HG03139 (cell line): ENCODE data around the gene HIVEP3.
A peak's percentile ranks its signal among the peaks of the same experiment; 100 is the strongest.

Experiments
- ATAC-seq: cut with Tn5 transposase; IDR thresholded peaks from one replicate; pipeline ENCODE4 v1.9.1; 2021; ENCODE audit not compliant: unreplicated experiment

The HIVEP3 gene

DNA sequence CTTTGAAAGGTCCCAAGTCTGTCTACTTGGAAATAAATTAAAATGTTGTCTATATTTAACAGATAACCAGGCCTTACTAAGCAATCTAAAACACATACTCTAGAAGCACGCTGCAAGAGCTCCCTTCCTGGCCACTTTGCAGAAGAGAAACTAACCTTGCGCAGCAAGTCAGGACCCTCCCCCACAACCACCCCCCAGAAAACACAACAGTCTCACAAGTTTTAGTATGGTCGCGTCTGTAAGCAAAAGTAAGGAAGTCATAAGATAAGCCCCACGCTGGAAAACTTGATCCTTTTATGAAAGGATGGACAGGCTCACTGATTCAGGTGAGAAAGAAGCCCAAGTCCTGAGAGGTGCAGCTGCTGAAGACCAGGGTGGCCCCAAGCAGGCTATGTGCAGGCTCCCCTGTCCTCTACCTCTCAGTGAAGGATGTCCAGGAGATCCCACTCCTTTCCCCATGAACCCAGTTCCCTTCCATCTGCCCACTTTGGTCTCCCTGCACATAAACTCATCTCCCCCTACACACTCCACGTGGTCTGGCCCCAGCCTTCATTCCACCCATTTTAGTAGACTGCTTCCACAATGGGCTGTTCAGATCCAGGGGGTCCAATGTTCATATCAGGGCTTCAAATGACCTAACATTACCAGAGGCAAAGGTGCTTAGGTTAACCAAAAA lies 23.8 kb downstream of the HIVEP3 start:
- ATAC-seq, result no peak

DNA sequence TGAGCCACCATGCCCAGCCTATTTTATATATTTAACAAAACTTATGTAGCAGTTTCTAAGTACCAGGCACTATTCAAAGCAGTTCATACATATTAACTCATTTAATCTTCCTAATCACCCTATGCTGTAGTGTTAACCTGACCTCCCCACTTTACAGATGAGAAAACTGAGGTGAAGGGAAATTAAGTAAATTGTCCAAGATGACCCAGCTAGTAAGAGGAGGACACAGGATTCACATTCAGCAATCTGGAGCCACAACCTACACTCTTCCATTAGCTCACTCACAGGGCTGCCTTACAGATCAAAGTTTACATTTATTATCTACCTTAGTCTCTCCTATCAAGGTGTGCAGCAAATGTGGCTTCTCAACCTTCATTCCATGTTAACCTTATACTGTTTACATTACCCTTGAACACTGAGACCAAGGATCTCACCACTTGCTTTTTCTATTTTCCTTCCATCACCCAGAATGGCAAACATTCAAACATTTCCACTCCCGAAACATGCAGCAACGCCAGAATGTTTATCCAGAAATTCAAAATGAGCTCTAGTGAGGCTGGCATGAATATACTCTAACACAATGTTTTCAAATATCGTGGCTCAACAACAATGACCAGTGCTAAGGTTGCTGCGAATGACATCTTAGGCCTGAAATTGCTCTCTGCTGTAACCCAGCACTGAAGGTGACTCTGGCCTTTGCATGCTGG lies 24.5 kb downstream of the HIVEP3 start:
- ATAC-seq, result no peak

DNA sequence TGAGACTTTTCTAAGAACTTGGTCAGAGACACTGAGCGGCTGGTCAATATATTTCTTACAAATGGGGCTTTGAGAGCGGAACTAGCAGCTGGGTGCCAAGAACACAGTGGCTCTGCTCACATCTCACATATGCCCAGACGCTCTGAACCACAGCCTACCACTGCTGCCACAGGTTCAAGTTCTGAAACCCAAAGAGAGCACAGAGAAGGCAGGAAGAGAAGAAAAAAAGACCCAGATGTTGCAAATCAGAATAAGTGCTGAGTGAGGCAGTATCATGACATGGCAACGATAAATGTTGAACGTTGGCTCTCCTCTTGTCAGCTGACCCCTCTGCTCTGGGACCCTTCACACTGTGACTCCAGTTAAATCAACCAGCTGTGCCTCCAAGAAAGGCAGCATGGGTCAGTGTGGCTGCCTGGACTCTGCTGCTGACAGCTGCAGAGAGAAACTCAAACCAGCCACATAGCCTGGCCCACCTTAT lies 26.4 kb downstream of the HIVEP3 start:
- no peak for ATAC-seq

- peak; percentile 78 for ATAC-seq
These were observed 27.4 kb downstream of the HIVEP3 start for GRCh38 chr1:41891199-41891896.

- ATAC-seq, result no peak
These were observed 27.9 kb downstream of the HIVEP3 start for GRCh38 chr1:41890825-41891198.

DNA sequence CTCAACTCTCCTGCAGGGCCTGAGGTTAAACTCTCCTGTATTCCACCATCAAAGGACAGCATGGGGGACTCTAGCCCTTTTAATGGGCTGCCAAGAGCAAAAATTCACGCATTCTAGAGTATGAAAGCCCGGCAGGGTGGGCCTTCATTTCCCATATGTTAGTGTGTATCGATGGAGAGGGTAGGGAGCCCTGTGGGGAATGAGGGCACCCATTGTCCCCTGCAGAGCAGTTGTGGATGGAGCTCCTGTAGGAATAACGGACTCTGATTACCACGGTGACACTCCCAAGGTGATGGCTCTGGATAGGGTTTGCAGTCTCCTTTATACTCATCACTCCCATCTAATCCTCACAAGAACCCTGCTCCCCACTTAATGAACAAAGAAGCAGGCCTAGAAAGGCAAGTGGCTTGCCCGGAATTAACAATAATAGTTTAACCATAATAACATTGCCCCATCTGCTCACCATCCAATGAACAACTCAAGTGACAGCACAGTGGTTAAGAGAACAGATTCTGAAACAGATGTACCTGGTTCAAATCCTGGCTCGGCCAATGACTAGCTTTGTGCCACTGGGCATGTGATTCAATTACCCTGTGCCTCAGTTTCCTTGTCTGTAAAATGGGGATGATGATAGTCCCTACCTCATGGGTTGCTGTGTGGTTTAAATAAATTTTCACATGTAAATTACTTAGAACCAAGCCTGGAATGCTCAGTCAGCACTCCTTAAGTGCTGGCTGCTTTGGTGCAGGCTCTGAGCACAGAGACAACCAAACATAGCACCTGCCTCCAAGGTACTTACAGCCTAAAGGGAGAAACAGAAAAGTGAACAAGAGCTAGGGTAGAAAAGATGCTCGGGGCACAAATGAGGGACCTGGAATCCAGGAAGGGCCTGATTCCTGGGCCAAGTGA lies 29.0 kb downstream of the HIVEP3 start:
- ATAC-seq, result no peak

DNA sequence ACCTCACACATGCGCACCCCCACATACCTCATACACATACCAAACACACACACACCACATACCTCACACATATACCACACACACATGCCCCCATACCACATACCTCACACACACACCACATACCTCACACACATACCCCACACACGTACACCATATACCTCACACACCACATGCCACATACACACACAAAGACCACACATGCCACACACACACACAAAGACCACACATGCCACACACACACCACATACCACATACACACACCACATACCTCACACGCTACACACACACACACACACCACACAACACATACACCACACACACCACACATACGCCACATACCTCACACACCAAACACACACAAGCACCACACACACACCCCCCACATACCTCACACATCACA lies 30.0 kb downstream of the HIVEP3 start:
- no peak for ATAC-seq

DNA sequence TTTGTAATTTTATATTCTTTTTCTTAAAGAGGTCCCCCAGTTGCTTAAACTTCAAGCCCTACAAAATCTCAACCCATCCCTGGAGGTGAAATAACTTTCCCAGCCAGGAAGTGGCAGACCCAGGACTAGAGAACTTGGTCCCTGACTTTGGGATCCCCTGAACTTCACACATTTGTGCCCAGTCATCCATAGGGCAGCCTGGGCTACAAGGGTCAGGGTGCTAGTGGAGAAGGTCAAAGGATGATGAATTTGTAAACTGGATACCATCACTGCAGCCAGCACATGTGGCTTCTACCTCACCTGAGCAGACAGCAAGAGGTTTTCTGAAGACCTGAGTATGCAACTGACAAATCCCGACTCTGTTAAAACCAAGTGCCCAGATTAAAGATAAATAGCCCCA lies 31.4 kb downstream of the HIVEP3 start:
- ATAC-seq, result no peak

DNA sequence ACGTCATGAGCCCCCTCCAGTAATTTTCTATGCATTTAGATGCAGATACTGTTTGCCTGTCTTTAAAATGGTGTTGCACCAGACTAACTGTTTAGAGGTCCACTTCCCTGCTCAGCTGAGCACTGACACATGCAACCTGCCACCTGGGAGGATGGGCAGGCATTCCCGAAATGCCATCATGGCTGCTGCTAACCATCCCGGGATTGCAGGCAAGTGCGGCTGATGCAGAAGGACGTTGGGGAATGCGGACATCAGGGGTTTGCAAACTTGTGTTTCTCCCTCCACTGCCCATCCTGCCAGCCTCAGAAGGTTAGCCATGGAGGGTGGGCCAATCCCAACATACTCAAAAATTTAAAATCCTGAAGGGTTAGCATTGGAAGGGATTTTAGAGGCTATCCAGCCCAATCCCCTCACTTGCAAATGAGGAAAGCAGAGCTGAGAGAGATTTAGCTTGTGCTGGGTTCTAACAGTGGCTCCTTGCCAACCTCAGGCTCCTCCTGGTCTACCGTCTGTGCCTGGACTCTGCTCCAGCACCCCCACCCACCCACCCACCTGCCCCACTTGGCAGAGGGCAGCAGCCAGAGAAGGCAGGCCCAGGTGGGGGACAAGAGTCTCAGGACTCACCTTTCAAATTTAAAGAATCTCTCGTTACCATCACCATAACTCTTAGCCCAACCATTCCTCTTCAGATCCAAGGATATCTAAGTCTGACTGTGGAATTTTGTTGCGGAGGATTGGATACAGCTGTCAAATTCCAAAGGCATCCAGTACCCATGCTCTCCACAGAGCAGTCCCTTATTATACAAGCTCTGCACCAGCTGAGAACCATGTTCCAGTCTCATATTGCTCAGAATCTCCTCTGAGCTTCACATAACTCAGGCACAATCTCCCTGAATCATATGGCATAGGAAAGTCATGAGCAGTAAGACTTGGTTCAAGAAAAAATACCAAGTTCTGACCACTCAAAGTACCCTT lies 34.2 kb downstream of the HIVEP3 start:
- no peak for ATAC-seq

GRCh38 chr1:41883507-41883906 lies 35.2 kb downstream of the HIVEP3 start:
- ATAC-seq, result no peak

DNA sequence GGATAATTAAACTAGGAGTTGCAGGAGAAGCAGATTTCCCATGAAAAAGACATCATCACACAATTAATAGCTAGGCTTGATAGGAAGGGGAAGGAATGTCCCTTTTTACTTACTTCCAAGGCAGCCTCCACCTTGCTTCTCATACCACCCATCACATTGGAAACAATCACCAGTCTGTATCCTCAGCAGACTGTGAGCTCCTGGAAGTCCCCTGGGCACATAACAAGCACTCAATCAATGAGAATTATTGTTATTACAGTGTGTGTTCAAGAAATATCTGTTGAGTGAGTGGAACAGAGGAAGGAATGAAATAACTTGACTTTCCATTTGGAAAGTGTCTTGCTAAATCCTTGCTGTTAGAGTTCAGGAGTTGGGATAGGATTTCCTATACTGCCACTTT lies 36.2 kb downstream of the HIVEP3 start:
- no peak for ATAC-seq

- no peak for ATAC-seq
These were observed 36.6 kb downstream of the HIVEP3 start for GRCh38 chr1:41882068-41882477.

GRCh38 chr1:41880950-41881885 lies 37.5 kb downstream of the HIVEP3 start:
- ATAC-seq, result no peak

DNA sequence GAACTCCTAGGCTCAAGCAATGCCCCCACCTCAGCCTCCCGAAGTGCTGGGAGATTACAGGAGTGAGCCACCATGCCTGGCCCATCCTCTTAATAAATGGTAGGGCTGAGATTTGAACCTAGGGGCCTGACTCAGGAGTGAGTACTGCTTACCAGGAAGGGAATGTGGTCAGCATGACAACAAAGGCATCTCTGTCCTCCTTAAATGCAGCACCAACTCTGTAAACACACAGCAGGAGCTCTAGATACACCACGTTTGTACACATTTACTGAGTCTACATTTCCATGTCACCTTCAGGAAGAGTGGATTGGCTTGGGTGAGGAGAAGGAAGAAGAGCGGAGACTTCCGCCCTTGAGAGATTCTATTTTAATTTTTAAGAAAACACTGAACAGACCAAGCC lies 38.5 kb downstream of the HIVEP3 start:
- ATAC-seq, result no peak

GRCh38 chr1:41879617-41880016 lies 39.1 kb downstream of the HIVEP3 start:
- ATAC-seq, result no peak

GRCh38 chr1:41878911-41879310 lies 39.8 kb downstream of the HIVEP3 start:
- no peak for ATAC-seq

DNA sequence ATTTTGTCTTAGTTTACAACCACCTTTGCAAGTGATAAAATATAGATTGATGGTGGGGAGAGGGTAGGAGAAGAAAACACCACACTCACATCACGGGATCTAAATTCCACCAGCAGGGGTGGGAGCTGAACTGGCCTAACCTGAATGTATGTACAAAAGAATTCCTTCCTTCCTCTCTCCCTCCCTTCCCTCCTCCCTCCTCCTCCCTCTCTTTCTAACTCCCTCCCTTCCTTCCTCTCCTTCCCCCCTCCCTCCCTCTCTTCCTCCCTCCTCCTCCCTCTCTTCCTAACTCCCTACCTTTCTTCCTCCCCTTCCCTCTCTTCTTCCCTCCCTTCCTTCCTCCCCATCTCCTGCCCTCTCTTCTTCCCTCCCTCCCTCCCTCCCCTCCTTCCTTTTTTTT lies 40.2 kb downstream of the HIVEP3 start:
- ATAC-seq, result no peak

- no peak for ATAC-seq
These were observed 41.9 kb downstream of the HIVEP3 start for GRCh38 chr1:41876576-41877445.
